Measurements from ENCODE around the gene S100A10. TPM values are rescaled to one million over a fixed set of nuclear protein-coding genes. Genes with fewer than 3 reads are reported as not detected.

S100A10 gene
- total RNA-seq (2014; rRNA removed; shearing (Covaris generic)) (60.5 and 60.7 TPM in 2 replicates), polyA plus RNA-seq (2016; fragmentation: Nextera tagmentation; extraction: Ambion mirVana) (1,024 and 1,043 TPM in 2 replicates)

- Histone ChIP-seq H3K4me3 (peak within 1 kb of the TSS; percentile 97), H3K9ac (peak within 1 kb of the TSS; percentile 99), H3K9me3 (ENCODE audit: low read depth) (no peaks in the 10 kb centered on the region), H4K20me1 (ENCODE audit: insufficient read depth) (no peaks in the 10 kb centered on the region), H3K36me3 (ENCODE audit: low read depth) (no peaks in the 10 kb centered on the region), H2AFZ (peak within 1 kb of the TSS; percentile 53), H3F3A (ENCODE audit: insufficient read depth) (peaks cover 57% of the 10 kb centered on the region), H3K27ac (peak within 1 kb of the TSS; percentile 98), H3K27me3 (replicated peaks; ENCODE audit: insufficient read depth) (no peaks in the 10 kb centered on the region), H3K4me1 (ENCODE audit: insufficient read depth) (peaks cover 47% of the 10 kb centered on the region), H3K4me2 (ENCODE audit: unreplicated experiment) (peak within 1 kb of the TSS; percentile 89), H3K79me2 (ENCODE audit: insufficient read depth) (peaks cover 34% of the 10 kb centered on the region), H3K9me2 (ENCODE audit: insufficient read depth) (no peaks in the 10 kb centered on the region)
- in situ Hi-C loops (cut with MboI): no loop called here
- 0 to 1% methylated on average over 30 to 60 of the region's 69 CpGs for WGBS, 2 experiments (ENCODE audit: low coverage in 1 of 2, low lambda C conversion rate in 2 of 2, missing lambda C conversion rate in 2 of 2)
- peak; percentile 88 for DNase-seq
- TF ChIP-seq EZH2 (IDR thresholded peaks at IDR 0.05; ENCODE audit: insufficient read depth, poor library complexity, severe bottlenecking) (no peak), EZH2phosphoT487 (IDR thresholded peaks at IDR 0.05; ENCODE audit: insufficient read depth, low read depth) (no peak)
These were observed at the start of gene S100A10 for GRCh38 chr1:151993734-151994496. Gene S100A10 (minus strand): TSS chr1:151993859. CDS start chr1:151986230, 7,629 bp downstream.

- Histone ChIP-seq H4K20me1 (ENCODE audit: insufficient read depth) (no peaks in the 10 kb centered on the region), H3K4me2 (ENCODE audit: unreplicated experiment) (no peak overlapping the region), H3K27me3 (replicated peaks; ENCODE audit: insufficient read depth) (no peaks in the 10 kb centered on the region), H3K36me3 (ENCODE audit: low read depth) (no peaks in the 10 kb centered on the region), H3K9me2 (ENCODE audit: insufficient read depth) (no peaks in the 10 kb centered on the region), H3F3A (ENCODE audit: insufficient read depth) (peaks cover 10% of the 10 kb centered on the region), H3K9me3 (ENCODE audit: low read depth) (no peaks in the 10 kb centered on the region), H3K4me1 (ENCODE audit: insufficient read depth) (peaks cover 9% of the 10 kb centered on the region), H3K9ac (no peak overlapping the region), H2AFZ (no peak overlapping the region), H3K4me3 (no peak overlapping the region), H3K27ac (no peak overlapping the region), H3K79me2 (ENCODE audit: insufficient read depth) (no peaks in the 10 kb centered on the region)
- no peak for DNase-seq
- 35 to 53% methylated on average over 1 of the region's 1 CpG for WGBS, 2 experiments (ENCODE audit: low coverage in 1 of 2, low lambda C conversion rate in 2 of 2, missing lambda C conversion rate in 2 of 2)
- in situ Hi-C loops (cut with MboI): no loop called here
- TF ChIP-seq EZH2phosphoT487 (IDR thresholded peaks at IDR 0.05; ENCODE audit: insufficient read depth, low read depth): no peak
- TF ChIP-seq EZH2 (IDR thresholded peaks at IDR 0.05; ENCODE audit: insufficient read depth, poor library complexity, severe bottlenecking): no peak
These were observed 48.4 kb upstream of the S100A10 start for GRCh38 chr1:152042030-152042429.

GRCh38 chr1:152039886-152040285 is 46.2 kb upstream of the S100A10 start:
- in situ Hi-C loops (cut with MboI): no loop called here
- Histone ChIP-seq H3K9ac (no peak overlapping the region), H3K36me3 (ENCODE audit: low read depth) (peaks cover 7% of the 10 kb centered on the region; the same call in 1 of the 2 replicates), H3K9me2 (ENCODE audit: insufficient read depth) (no peaks in the 10 kb centered on the region), H3K4me3 (no peak overlapping the region), H3K27ac (no peak overlapping the region), H3K4me1 (ENCODE audit: insufficient read depth) (peaks cover 7% of the 10 kb centered on the region), H3K4me2 (ENCODE audit: unreplicated experiment) (no peak overlapping the region), H4K20me1 (ENCODE audit: insufficient read depth) (no peaks in the 10 kb centered on the region), H2AFZ (no peak overlapping the region), H3K79me2 (ENCODE audit: insufficient read depth) (peaks cover 19% of the 10 kb centered on the region), H3K27me3 (replicated peaks; ENCODE audit: insufficient read depth) (no peaks in the 10 kb centered on the region), H3K9me3 (ENCODE audit: low read depth) (no peaks in the 10 kb centered on the region), H3F3A (ENCODE audit: insufficient read depth) (peaks cover 18% of the 10 kb centered on the region)
- DNase-seq: no peak
- 78 to 90% methylated on average over 1 of the region's 1 CpG for WGBS, 2 experiments (ENCODE audit: low coverage in 1 of 2, low lambda C conversion rate in 2 of 2, missing lambda C conversion rate in 2 of 2)
- TF ChIP-seq EZH2phosphoT487 (IDR thresholded peaks at IDR 0.05; ENCODE audit: insufficient read depth, low read depth): no peak
- TF ChIP-seq EZH2 (IDR thresholded peaks at IDR 0.05; ENCODE audit: insufficient read depth, poor library complexity, severe bottlenecking): no peak

- peaks cover 7% of the 10 kb centered on the region; the same call in 1 of the 2 replicates for H3K36me3 ChIP-seq (ENCODE audit: low read depth)
- 83 to 88% methylated on average over 1 of the region's 1 CpG for WGBS, 2 experiments (ENCODE audit: low coverage in 1 of 2, low lambda C conversion rate in 2 of 2, missing lambda C conversion rate in 2 of 2)
- H3F3A ChIP-seq (ENCODE audit: insufficient read depth): peaks cover 22% of the 10 kb centered on the region
- no peaks in the 10 kb centered on the region for H4K20me1 ChIP-seq (ENCODE audit: insufficient read depth)
- no peak overlapping the region for H3K27ac ChIP-seq
- no peak overlapping the region for H2AFZ ChIP-seq
- H3K9me2 ChIP-seq (ENCODE audit: insufficient read depth): no peaks in the 10 kb centered on the region
- H3K27me3 ChIP-seq (replicated peaks; ENCODE audit: insufficient read depth): no peaks in the 10 kb centered on the region
- peaks cover 10% of the 10 kb centered on the region for H3K4me1 ChIP-seq (ENCODE audit: insufficient read depth)
- H3K79me2 ChIP-seq (ENCODE audit: insufficient read depth): peaks cover 23% of the 10 kb centered on the region
- in situ Hi-C loops (cut with MboI): no loop called here
- no peak for TF ChIP-seq EZH2 (IDR thresholded peaks at IDR 0.05; ENCODE audit: insufficient read depth, poor library complexity, severe bottlenecking)
- TF ChIP-seq EZH2phosphoT487 (IDR thresholded peaks at IDR 0.05; ENCODE audit: insufficient read depth, low read depth): no peak
- no peaks in the 10 kb centered on the region for H3K9me3 ChIP-seq (ENCODE audit: low read depth)
- H3K9ac ChIP-seq: no peak overlapping the region
- no peak overlapping the region for H3K4me3 ChIP-seq
- no peak for DNase-seq
- no peak overlapping the region for H3K4me2 ChIP-seq (ENCODE audit: unreplicated experiment)
These were observed 45.8 kb upstream of the S100A10 start for GRCh38 chr1:152039461-152039860.
